Astrocyte of the spinal cord (primary cell): ENCODE results near the gene SLC25A26.

ENCODE experiments used
- DNase-seq: peaks from one replicate; pipeline ENCODE4 v3.0.0; 2011; ENCODE audit warnings: low read depth, low spot score
- H3K4me3 ChIP-seq: 2 replicates; pipeline ENCODE4 v1.5.1; 2011; ENCODE audit warnings: low read depth, mild to moderate bottlenecking, low read length, moderate library complexity
- CTCF ChIP-seq: IDR thresholded peaks from 2 replicates; pipeline ENCODE4 v1.5.1; 2012; ENCODE audit warnings: low read depth, mild to moderate bottlenecking, low read length, inconsistent platforms
- in situ Hi-C: cut with HindIII; loops from 2 replicates; pipeline ENCODE4 v1.10.0; 2017; ENCODE audit warnings: low sequenced_read_pairs

The SLC25A26 gene

GRCh38 chr3:66200147-66200546, 20.7 kb upstream of the SLC25A26 start:
- TF ChIP-seq CTCF: no peak
- H3K4me3 ChIP-seq: no peak overlapping the region
- DNase-seq: no peak
- in situ Hi-C loops: no loop called here

GRCh38 chr3:66200786-66201185, 20.0 kb upstream of the SLC25A26 start:
- no peak overlapping the region for H3K4me3 ChIP-seq
- in situ Hi-C loops: no loop called here
- no peak for TF ChIP-seq CTCF

GRCh38 chr3:66203275-66203674, 17.5 kb upstream of the SLC25A26 start:
- no peak for DNase-seq
- no peak overlapping the region for H3K4me3 ChIP-seq
- no peak for TF ChIP-seq CTCF
- in situ Hi-C loops: no loop called here

More at GRCh38 chr3:66200786-66201185, 20.0 kb upstream of the SLC25A26 start:
- DNase-seq: no peak

- TF ChIP-seq CTCF: no peak
- in situ Hi-C loops: no loop called here
- no peak overlapping the region for H3K4me3 ChIP-seq
These were observed 14.0 kb upstream of the SLC25A26 start for GRCh38 chr3:66206806-66207205.

GRCh38 chr3:66208189-66208588, 12.6 kb upstream of the SLC25A26 start:
- in situ Hi-C loops: no loop called here

More at GRCh38 chr3:66206806-66207205, 14.0 kb upstream of the SLC25A26 start:
- DNase-seq: no peak

GRCh38 chr3:66210687-66211295, 10.0 kb upstream of the SLC25A26 start:
- no peak overlapping the region for H3K4me3 ChIP-seq
- in situ Hi-C loops: no loop called here
- no peak for DNase-seq

More at GRCh38 chr3:66208189-66208588, 12.6 kb upstream of the SLC25A26 start:
- DNase-seq: no peak
- H3K4me3 ChIP-seq: no peak overlapping the region
- no peak for TF ChIP-seq CTCF

More at GRCh38 chr3:66210687-66211295, 10.0 kb upstream of the SLC25A26 start:
- no peak for TF ChIP-seq CTCF
